SK-N-SH treated with all-trans-retinoic acid at 6 μM for 48 hours (cell line): ENCODE results near the gene SLC44A5.

Source experiments
- ATAC-seq: fragments of 200-7000 bp; cut with Tn5 transposase; 3 replicates; pipeline ENCODE4 v1.9.1; 2020; ENCODE audit warnings: mild to moderate bottlenecking, moderate library complexity
- ARNTL ChIP-seq: fragments of 450-650 bp; formaldehyde crosslinking; IDR thresholded peaks from 2 replicates; pipeline ENCODE4 v1.5.0; 2020; ENCODE audit warnings: low read depth, mild to moderate bottlenecking, moderate library complexity, borderline replicate concordance
- BACH2 ChIP-seq: fragments of 250-450 bp; sonication (Bioruptor Pico); IDR thresholded peaks from 2 replicates; pipeline ENCODE4 v1.9.0; 2021; ENCODE audit warnings: mild to moderate bottlenecking, borderline replicate concordance
- CREB5 ChIP-seq: fragments of 250-450 bp; sonication (Bioruptor Pico); IDR thresholded peaks from 2 replicates; pipeline ENCODE4 v1.5.1; 2020; ENCODE audit warnings: low read depth, mild to moderate bottlenecking, moderate library complexity
- ESRRG ChIP-seq: fragments of 250-450 bp; sonication (Bioruptor Pico); IDR thresholded peaks from 2 replicates; pipeline ENCODE4 v1.6.1; 2021; ENCODE audit warnings: mild to moderate bottlenecking
- GLIS3 ChIP-seq: fragments of 250-450 bp; sonication (Bioruptor Pico); IDR thresholded peaks from 2 replicates; pipeline ENCODE4 v1.5.0; 2020; ENCODE audit warnings: mild to moderate bottlenecking, moderate library complexity
- ISL1 ChIP-seq: fragments of 250-450 bp; sonication (Bioruptor Pico); IDR thresholded peaks from 2 replicates; pipeline ENCODE4 v2.1.2; 2022; ENCODE audit warnings: mild to moderate bottlenecking, moderate library complexity
- OSR1 ChIP-seq: fragments of 250-450 bp; sonication (Bioruptor Pico); IDR thresholded peaks from 2 replicates; pipeline ENCODE4 v1.8.0; 2022; ENCODE audit warnings: moderate library complexity, mild to moderate bottlenecking, inconsistent platforms
- PPARA ChIP-seq: fragments of 250-450 bp; sonication (Bioruptor Pico); IDR thresholded peaks from 2 replicates; pipeline ENCODE4 v1.5.0; 2020; ENCODE audit warnings: mild to moderate bottlenecking, borderline replicate concordance
- RARB ChIP-seq: fragments of 250-450 bp; sonication (Bioruptor Pico); IDR thresholded peaks from 2 replicates; pipeline ENCODE4 v1.8.0; 2021; ENCODE audit warnings: mild to moderate bottlenecking, moderate library complexity
- TCF4 ChIP-seq: fragments of 250-450 bp; sonication (Bioruptor Pico); IDR thresholded peaks from 2 replicates; pipeline ENCODE4 v1.8.0; 2021; ENCODE audit warnings: mild to moderate bottlenecking, moderate library complexity, borderline replicate concordance
- TSHZ2 ChIP-seq: fragments of 250-450 bp; sonication (Bioruptor Pico); IDR thresholded peaks from 2 replicates; pipeline ENCODE4 v1.5.0; 2020; ENCODE audit warnings: mild to moderate bottlenecking, moderate library complexity
- ZC3H10 ChIP-seq: fragments of 250-450 bp; sonication (Bioruptor Pico); IDR thresholded peaks from 2 replicates; pipeline ENCODE4 v1.5.1; 2021; ENCODE audit warnings: mild to moderate bottlenecking, moderate library complexity
- ZFP3 ChIP-seq: fragments of 250-450 bp; sonication (Bioruptor Pico); IDR thresholded peaks from 2 replicates; pipeline ENCODE4 v1.5.0; 2020; ENCODE audit warnings: mild to moderate bottlenecking, moderate library complexity
- ZFP30 ChIP-seq: fragments of 450-650 bp; formaldehyde crosslinking; IDR thresholded peaks from 2 replicates; pipeline ENCODE4 v1.5.0; 2022; ENCODE audit warnings: mild to moderate bottlenecking, moderate library complexity
- ZNF565 ChIP-seq: fragments of 450-650 bp; formaldehyde crosslinking; conservative IDR thresholded peaks from 2 replicates; pipeline ENCODE4 v1.5.0; 2020; ENCODE audit warnings: low read depth, mild to moderate bottlenecking, moderate library complexity
- ZNF70 ChIP-seq: fragments of 450-650 bp; formaldehyde crosslinking; IDR thresholded peaks from 2 replicates; pipeline ENCODE4 v1.5.0; 2020; ENCODE audit warnings: mild to moderate bottlenecking, moderate library complexity
- ZNF8 ChIP-seq: fragments of 450-650 bp; formaldehyde crosslinking; IDR thresholded peaks from 2 replicates; pipeline ENCODE4 v1.5.0; 2020; ENCODE audit warnings: mild to moderate bottlenecking, moderate library complexity
- TF ChIP-seq, protein P1 (sequence below): fragments of 250-450 bp; sonication (Bioruptor Pico); IDR thresholded peaks from 2 replicates; pipeline ENCODE4 v1.5.1; 2021; ENCODE audit warnings: mild to moderate bottlenecking, moderate library complexity
- TF ChIP-seq, protein P2 (sequence below): fragments of 250-450 bp; sonication (Bioruptor Pico); IDR thresholded peaks from 2 replicates; pipeline ENCODE4 v1.8.0; 2021; ENCODE audit warnings: low read depth, mild to moderate bottlenecking, moderate library complexity, borderline replicate concordance

Gene SLC44A5

DNA sequence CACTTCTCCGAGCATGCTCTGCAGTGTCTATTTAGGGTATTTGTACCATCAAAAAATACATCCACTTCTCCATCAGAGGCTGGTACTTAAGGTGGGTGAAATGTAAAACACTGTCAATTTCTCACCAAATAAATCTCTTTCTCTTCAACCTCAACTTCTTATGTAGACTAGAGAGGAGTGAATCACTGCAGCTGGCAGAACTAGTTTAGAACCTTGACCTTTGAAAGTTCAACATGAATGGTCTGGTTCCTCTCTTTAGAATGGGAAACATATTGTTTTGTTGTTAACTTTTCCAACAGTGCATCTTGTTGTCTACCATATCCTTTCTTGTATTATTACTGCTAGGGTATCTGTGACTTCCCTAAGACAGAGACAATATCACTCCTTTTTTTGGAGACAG lies 20.1 kb upstream of the SLC44A5 start:
- no peak for ATAC-seq

GRCh38 chr1:75630004-75630594 lies 19.2 kb upstream of the SLC44A5 start:
- no peak for TF ChIP-seq ESRRG (CRISPR knock-in tag)
- no peak for TF ChIP-seq ZC3H10
- TF ChIP-seq OSR1 (CRISPR knock-in tag) = no peak
- TF ChIP-seq ZNF8 (CRISPR knock-in tag) = no peak
- TF ChIP-seq CREB5 (CRISPR knock-in tag) = no peak
- no peak for TF ChIP-seq ZNF565 (CRISPR knock-in tag)
- TF ChIP-seq PPARA (CRISPR knock-in tag) = no peak
- TF ChIP-seq, protein P1, sequence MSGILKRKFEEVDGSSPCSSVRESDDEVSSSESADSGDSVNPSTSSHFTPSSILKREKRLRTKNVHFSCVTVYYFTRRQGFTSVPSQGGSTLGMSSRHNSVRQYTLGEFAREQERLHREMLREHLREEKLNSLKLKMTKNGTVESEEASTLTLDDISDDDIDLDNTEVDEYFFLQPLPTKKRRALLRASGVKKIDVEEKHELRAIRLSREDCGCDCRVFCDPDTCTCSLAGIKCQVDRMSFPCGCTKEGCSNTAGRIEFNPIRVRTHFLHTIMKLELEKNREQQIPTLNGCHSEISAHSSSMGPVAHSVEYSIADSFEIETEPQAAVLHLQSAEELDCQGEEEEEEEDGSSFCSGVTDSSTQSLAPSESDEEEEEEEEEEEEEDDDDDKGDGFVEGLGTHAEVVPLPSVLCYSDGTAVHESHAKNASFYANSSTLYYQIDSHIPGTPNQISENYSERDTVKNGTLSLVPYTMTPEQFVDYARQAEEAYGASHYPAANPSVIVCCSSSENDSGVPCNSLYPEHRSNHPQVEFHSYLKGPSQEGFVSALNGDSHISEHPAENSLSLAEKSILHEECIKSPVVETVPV = no peak
- TF ChIP-seq ZFP30 (CRISPR knock-in tag) = no peak
- TF ChIP-seq ISL1 (CRISPR knock-in tag) = no peak
- TF ChIP-seq ARNTL (CRISPR knock-in tag) = no peak
- TF ChIP-seq ZNF70 (CRISPR knock-in tag) = no peak
- TF ChIP-seq, all 23 proteins: peak for 0
- no peak for ATAC-seq

More for the DNA sequence above, 20.1 kb upstream of the SLC44A5 start:
- TF ChIP-seq OSR1 (CRISPR knock-in tag) = no peak
- no peak for TF ChIP-seq ZNF8 (CRISPR knock-in tag)
- TF ChIP-seq, protein P1 = no peak
- no peak for TF ChIP-seq TSHZ2 (CRISPR knock-in tag)
- TF ChIP-seq TCF4 (CRISPR knock-in tag) = no peak
- no peak for TF ChIP-seq ZNF565 (CRISPR knock-in tag)
- no peak for TF ChIP-seq PPARA (CRISPR knock-in tag)
- TF ChIP-seq ZNF70 (CRISPR knock-in tag) = no peak

GRCh38 chr1:75625795-75626194 lies 14.9 kb upstream of the SLC44A5 start:
- ATAC-seq = no peak
- TF ChIP-seq ZFP30 (CRISPR knock-in tag) (no peak), GLIS3 (CRISPR knock-in tag) (no peak)

GRCh38 chr1:75618382-75618781 lies 7.5 kb upstream of the SLC44A5 start:
- no peak for TF ChIP-seq ZFP3
- no peak for TF ChIP-seq BACH2 (CRISPR knock-in tag)
- no peak for TF ChIP-seq TSHZ2 (CRISPR knock-in tag)
- TF ChIP-seq PPARA (CRISPR knock-in tag) = no peak
- TF ChIP-seq, protein P1 = no peak
- TF ChIP-seq RARB (CRISPR knock-in tag) = no peak
- TF ChIP-seq ZC3H10 = no peak
- TF ChIP-seq, protein P2, sequence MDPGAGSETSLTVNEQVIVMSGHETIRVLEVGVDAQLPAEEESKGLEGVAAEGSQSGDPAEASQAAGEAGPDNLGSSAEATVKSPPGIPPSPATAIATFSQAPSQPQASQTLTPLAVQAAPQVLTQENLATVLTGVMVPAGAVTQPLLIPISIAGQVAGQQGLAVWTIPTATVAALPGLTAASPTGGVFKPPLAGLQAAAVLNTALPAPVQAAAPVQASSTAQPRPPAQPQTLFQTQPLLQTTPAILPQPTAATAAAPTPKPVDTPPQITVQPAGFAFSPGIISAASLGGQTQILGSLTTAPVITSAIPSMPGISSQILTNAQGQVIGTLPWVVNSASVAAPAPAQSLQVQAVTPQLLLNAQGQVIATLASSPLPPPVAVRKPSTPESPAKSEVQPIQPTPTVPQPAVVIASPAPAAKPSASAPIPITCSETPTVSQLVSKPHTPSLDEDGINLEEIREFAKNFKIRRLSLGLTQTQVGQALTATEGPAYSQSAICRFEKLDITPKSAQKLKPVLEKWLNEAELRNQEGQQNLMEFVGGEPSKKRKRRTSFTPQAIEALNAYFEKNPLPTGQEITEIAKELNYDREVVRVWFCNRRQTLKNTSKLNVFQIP (CRISPR knock-in tag) = no peak
- no peak for TF ChIP-seq ZFP30 (CRISPR knock-in tag)
- no peak for TF ChIP-seq ZNF8 (CRISPR knock-in tag)
- no peak for TF ChIP-seq OSR1 (CRISPR knock-in tag)
- TF ChIP-seq ARNTL (CRISPR knock-in tag) = no peak
- ATAC-seq = no peak
